A549 (cell line): ENCODE data around the gene GREB1.

Experiments
- CBX2 ChIP-seq: fragments of 200-600 bp; sonication (generic); IDR thresholded peaks from 2 replicates; pipeline ENCODE4 v1.6.1; 2016; ENCODE audit warnings: low read depth, mild to moderate bottlenecking, borderline replicate concordance
- CHD4 ChIP-seq: fragments of 200-600 bp; sonication (generic); IDR thresholded peaks from 2 replicates; pipeline ENCODE4 v1.6.1; 2016; ENCODE audit warnings: antibody characterized with exemption, mild to moderate bottlenecking, borderline replicate concordance
- CTCF ChIP-seq: fragments of >200 bp; sonication (Bioruptor Twin); formaldehyde crosslinking; IDR thresholded peaks from 3 replicates; pipeline ENCODE4 v1.5.1; 2016
- ESRRA ChIP-seq: fragments of 150-350 bp; IDR thresholded peaks from 2 replicates; pipeline ENCODE4 v1.6.1; 2014; ENCODE audit warnings: mild to moderate bottlenecking, low read length, borderline replicate concordance
- JUN ChIP-seq, 2 experiments: fragments of >200 bp; sonication (Bioruptor Twin); formaldehyde crosslinking; IDR thresholded peaks; 2 replicates in 1 of 2; 3 replicates in 1 of 2; pipeline ENCODE4 v1.6.1; 2016 to 2017
- POLR2A ChIP-seq: IDR thresholded peaks from 2 replicates; pipeline ENCODE4 v1.6.1; 2012; ENCODE audit warnings: mild to moderate bottlenecking, low read length
- REST ChIP-seq: fragments of 200-600 bp; sonication (generic); IDR thresholded peaks from 2 replicates; pipeline ENCODE4 v1.6.1; 2016; ENCODE audit warnings: antibody characterized with exemption, mild to moderate bottlenecking, moderate library complexity
- SMC3 ChIP-seq: fragments of >200 bp; sonication (Bioruptor Twin); formaldehyde crosslinking; IDR thresholded peaks from 3 replicates; pipeline ENCODE4 v1.6.1; 2018; ENCODE audit warnings: inconsistent platforms
- ZFP36 ChIP-seq: fragments of 450-650 bp; IDR thresholded peaks from 2 replicates; pipeline ENCODE4 v1.6.1; 2014; ENCODE audit warnings: borderline replicate concordance; ENCODE audit not compliant: partially characterized antibody

GRCh38 chr2:11573418-11574175, 39.8 kb downstream of the GREB1 start:
- TF ChIP-seq CTCF, result no peak
- no peak for TF ChIP-seq POLR2A
- no peak for TF ChIP-seq SMC3
- no peak for TF ChIP-seq CHD4
- no peak for TF ChIP-seq ESRRA
- TF ChIP-seq REST, result no peak
- no peak for TF ChIP-seq ZFP36
- no peak for TF ChIP-seq JUN (IDR thresholded peaks at IDR 0.05)
- TF ChIP-seq CBX2, result no peak
